NCI-H1092 (cell line): ENCODE results near the gene CEMIP.

Experiments
- DNase-seq: peaks from one replicate; lab custom pipeline; 2025; lab: John Stamatoyannopoulos, UW

Gene CEMIP

DNA sequence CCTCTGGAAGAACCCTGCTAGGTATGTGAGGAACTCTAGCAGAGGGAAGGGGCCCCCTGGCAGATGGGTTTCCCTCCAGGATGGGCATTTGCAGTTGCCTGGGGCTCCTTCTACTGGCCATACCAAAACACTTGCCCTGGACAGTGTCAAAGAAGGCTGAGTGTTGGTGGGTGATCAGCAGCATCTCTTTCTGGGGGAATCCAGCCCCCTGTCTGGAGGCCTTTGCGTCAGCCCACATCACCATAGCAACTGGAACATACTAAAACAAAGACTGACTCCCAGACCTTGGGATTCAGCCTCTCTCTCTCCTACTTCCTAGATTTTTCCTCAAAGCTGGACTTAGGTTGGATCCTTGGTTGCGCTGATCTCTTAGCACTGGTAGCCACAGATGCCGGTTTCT, 8.1 kb downstream of the CEMIP start:
- no peak for DNase-seq

DNA sequence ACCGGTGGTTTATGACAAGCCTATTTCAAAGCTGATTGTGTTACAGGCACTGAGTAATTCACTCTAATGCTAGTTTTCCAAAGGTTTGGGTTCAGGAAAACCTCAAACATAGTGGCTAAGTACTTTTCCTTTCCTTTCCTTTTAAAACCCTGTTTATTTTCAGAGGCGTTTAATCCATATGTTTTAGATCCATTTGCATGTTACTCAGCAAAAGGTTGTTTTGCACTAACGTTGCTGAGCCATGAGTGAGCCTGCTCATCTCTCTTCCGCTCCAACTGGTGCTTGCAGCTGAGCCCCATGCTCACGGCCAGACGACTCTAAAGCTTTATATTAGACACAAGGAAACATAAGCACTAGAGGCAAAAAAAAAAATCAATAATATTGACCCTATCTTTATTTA, 9.4 kb downstream of the CEMIP start:
- DNase-seq: no peak

DNA sequence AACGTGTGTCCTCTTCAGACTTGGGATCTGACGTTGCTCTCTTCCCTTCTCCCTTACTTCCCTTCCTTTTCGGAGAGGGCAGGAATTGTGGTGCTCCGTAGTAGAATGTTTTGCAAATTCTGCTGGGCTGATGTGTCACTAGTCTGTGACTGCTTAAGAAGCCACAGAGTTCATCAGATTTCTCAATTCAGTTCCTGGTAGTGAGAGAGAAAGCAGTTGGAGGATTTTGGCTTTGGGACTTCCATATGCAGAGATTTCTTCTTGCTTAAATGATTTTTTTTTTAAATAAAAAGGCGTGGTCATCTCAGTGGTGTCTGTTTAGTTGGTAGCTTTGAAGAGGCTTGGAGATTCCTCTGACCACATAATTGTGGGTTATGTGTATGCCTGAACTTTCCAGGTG, 10.1 kb downstream of the CEMIP start:
- no peak for DNase-seq

DNA sequence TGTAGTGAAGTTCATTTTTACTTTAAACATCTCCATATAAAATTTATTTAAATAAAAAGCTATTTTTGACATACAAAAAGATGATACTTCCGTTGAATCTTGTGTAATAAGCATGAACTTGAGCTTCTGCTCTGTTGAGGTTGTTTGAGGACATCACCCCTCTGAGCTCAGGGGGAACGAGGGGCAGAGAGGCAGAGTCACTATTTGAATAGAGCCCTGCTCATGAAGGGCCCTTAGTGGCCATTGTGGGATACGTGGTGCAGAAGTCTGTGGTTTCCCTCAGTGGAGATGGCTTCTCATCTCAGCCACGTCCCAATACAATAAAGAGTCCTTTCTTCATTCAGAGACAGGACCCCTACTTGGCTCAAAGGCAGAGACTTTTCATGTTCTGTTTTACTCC, 10.6 kb downstream of the CEMIP start:
- DNase-seq: no peak

DNA sequence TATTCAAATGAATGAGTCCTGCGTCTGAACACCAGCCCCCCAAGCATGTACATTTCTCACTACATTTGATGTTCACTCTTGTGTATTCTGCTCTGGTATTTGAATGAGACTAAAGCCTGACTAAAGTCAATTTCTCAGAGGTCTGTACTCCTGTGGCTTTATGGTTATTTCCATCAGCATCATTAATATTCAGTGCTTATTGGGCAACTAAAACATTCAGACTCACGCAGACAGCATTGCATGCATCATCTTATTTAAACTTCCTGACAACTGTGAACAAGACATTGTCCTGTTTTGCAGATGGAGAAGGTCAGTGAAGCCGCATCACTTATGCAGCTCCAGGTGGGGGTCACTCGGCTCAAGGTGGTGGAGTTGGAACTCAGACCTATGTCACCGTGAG, 11.1 kb downstream of the CEMIP start:
- DNase-seq: no peak

DNA sequence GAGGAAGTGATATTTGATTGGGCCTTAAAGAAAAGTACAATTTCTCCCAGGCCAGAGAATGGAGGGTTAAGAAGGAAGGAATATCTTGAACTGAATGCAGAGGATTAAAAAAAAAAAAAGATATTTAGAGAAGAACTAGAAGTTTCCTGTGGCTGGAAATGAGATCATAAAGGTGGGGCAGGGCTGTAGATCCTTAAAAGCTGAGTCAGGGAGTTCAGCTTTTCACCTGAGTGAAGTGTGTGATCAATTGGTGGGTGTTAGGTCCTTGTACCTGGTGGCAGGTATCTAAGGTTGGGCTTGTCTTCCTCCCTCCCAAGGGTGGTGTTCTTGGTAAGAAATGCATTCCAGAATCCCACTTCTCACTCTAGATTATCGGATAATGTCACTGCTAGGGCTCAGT, 11.8 kb downstream of the CEMIP start:
- DNase-seq: no peak

DNA sequence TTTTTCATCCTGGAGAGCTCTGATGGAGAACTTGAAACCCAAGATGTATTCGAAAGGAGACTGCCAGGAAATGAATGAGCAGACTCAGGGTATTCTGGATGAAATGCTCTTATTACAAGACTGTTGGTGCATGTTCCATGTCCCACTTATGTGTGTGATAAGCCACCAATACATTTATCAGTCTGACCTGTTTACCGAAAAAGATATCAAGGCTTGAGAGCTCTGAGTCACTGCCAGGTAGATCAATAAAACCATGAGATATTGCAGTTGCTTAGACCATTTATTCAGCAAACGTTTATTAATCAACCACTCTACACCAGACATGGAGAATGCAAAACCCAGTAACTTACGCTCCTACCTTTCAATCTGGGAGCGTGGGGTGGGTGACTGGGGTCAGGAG, 17.2 kb downstream of the CEMIP start:
- no peak for DNase-seq

DNA sequence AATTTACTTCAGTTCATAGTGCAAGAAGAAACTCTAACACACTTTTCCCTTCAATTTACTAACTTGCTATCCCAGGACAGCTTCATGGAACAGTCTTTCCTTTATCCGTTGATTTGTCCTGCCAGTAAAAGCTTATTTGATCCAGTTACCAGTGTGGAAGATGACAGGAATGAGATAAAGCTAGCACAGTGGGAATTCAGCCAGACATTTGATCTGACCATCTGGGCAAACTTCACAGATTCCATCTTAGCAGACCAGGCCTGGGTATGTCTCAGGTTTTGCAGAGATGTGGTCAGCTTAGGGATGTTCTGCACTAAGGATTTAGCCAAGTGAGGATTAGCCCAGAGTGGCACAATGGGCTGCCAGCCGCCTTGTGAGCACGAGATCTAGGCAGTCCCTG, 19.7 kb downstream of the CEMIP start:
- no peak for DNase-seq

DNA sequence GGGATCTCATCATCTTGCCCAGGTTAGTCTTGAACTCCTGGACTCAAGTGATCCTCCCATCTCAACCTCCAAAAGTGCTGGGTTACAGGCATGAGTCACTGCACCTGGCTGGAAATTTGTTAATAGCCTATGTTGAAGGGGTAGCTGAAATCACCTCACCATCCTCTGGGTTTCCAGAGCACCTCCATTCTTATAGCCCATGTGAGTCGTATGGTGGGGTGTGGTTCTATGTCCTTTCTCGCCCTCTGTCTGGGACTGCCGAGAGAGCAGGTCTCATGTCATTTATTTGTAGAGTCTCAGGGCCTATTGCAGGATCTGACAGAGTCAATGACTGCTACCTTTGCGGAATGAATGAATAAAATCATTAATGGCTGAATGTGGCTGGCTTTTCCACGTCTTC, 20.9 kb downstream of the CEMIP start:
- DNase-seq: no peak

DNA sequence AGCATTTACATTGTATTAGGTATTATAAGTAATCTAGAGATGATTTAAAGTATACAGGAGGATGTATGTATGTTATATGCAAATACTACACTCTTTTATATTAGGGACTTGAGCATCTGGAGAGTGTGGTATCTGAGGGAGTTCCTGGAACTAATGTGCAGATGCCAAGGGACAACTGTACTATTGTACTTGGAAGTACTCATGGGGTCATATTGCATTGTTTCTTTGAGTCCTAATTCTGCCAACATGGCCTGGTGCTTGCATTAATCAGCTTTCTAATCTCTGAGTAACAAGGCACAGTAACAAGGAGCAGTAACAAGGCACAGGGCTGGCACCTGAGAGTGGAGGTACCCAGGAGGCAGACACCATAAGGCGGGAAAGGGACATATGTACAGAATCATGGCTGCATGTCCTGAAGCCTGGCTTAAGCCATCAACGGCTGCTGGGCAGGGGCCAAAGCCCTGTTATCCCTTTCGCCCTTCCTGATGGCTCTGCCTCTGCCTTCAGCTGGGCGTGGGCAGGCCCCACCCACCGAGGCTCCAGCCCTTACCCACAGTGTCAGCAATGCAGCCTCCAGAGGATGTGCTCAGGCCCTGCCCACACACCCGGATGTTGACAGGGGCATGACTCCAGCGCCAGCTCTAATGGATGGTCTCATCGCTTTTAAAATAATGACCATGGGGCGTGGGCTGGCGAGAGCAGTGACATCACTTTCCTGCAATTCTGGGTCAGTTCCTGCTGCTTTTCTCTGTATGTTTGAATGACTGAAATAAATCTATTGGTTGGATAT, 22.9 kb downstream of the CEMIP start:
- no peak for DNase-seq

DNA sequence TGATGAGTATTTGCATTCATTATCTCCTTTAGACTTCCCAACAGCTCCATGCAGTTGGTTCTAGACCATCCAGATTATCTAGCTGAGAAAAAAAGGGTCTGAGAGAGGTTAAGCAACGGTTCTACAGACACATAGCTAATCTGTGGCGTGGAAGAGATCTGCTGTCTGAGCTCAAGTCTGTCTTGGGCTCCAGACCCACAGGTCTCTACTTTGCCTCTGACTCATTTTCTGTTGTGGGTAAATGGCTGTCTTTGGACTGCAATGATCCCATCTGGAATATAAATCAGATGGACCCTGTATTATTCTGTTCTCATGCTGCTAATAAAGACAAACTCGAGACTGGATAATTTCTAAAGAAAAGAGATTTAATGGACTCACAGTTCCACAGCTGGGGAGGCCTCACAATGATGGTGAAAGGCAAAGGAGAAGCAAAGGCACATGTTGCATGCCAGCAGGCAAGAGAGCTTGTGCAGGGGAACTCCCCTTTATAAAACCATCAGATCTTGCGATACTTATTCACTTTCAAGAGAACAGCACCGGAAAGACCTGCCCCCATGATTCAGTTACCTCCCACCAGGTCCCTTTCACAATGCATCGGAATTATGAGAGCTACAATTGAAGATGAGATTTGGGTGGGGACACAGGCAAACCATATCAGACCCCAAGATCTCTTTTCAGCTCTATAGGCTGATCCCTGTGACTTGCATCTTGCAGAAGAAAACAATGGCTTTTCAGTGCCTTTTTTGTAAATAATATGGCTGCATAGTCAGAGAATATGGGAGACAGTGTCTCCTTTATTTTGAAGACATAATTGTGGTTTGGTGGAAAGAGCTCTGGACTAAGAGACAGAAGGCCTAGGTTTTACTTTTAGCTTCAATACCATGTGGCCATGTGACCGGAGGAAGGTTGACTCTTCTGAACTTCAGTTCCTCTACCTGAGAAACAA, 24.7 kb downstream of the CEMIP start:
- no peak for DNase-seq

DNA sequence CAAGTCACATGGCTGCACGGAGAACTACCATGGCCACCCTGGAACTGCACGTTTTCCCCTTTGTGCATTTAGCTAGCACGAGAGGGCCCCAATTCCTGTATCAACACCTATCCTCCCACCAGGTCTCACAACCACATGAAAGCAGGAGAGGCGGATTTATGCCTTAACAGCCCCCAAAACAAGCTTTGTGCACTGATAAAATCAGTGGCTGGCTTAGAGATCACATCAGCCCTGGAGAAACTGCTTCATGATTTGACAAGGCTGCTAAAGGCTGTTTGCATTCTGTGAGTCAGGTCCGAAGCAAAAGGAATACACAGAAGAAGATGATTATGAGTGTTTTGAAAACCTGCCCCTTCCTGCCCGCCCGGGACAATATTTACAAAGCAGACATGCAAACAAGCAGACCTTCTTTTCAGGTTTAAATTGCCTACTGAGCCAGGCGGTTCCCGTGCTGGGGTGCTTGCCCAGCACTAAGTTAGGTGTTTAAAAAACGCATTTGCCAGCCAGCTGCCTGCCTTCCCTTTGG, 25.9 kb downstream of the CEMIP start:
- DNase-seq: no peak

DNA sequence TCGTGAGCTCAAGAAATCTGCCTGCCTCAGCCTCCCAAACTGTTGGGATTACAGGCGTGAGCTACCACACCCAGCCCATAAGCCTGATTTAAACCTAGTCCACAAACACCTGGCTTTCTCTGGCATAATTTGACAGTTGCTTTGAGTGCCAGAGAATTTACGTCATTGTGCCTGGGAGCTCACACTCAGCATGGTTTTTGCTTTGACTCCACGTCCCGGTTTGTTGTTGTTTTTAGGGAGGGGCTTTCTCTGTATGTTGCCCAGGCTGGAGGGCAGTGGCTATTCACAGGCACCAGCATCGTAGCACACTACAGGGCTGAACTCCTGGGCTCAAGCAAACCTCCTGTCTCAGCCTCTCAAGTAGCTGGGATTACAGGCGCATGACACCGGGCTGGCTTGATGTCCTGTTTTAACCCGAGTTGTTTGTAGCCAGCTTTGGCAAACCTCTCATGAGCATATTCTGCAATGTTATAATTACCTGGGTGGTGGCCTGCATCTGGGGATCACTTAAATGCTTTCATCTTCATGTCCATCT, 32.7 kb downstream of the CEMIP start:
- DNase-seq: no peak

DNA sequence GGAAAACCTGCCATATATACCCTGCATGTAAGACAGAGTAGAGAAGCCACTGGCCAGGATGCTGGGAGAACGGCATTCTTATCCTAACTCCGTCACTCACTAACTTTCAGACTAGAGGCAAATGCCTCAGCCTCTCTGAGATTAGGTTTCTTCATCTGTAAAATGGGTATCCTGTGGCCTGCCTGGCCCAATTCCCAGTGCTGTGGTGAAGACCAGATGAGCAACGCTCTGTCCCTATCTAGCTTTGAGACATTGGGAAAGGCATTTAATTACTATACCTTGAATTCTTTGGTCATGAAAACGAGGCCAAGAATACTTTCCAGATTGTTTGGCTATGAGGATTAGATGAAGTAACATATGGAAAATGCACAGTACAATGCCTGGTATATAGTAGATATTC, 35.9 kb downstream of the CEMIP start:
- no peak for DNase-seq

DNA sequence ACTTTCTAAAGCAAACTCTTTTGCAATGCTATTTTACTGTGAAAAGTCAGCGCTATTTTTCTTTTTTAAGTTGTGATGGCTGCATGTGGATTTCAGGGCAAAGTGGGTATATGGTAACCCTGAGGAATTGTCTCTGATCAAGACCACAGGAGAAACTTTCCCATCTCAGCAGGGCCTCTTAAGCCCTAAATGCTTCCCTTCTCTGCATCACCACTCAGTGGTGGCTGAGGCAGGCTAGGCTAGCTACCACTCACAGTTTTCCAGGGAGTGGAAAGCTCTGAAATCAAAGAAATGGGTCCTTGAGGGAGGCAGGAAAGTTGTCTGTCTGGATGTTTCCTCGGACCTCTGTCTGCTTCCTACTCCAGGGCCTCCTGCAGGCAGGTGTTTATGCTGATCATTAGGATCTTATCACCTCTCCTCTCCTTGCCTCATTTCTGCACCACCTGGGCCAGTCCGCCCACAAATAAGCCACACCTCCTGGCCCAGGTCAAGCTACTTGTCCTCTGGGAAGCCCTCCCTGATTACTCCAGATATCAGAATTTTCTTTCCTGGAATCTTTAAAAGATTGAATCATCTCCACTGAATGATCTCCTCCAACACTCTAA, 37.0 kb downstream of the CEMIP start:
- DNase-seq: no peak

DNA sequence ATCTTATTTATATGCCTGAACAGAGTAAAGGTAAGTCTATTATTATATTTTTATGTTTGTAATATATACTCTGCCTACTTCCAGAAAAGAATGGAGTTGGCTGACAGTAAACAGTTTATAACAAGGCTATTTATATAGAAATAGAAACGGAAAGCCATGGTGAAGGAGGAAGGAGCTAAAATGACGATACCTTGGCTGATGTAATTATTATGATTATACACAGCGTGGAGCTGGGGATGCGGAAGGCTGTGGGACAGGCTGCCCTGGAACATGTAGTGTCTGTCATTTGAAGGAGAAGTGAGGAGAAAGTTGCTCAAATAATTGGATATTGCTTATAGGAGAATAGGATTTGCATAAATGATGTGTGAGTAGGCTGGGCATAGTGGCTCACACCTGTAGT, 37.8 kb downstream of the CEMIP start:
- DNase-seq: no peak

DNA sequence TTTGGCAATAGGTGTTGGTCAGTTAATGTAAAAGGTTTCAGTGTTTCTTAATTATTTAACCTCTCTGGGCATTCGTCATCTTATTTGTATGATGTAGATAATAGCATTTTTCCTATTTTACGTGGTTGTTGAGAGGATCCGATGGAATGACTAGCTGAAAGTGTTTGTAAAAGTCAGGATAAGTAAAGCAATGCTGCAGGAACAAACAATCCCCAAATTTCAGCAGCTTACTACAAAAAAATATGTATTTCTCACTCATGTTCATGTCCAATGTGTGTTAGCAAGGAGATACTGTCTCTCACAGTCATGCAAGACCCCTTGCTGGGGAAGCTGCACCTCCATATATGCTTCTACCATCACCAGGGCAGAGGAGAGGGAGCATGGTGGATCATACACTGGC, 38.7 kb downstream of the CEMIP start:
- no peak for DNase-seq

DNA sequence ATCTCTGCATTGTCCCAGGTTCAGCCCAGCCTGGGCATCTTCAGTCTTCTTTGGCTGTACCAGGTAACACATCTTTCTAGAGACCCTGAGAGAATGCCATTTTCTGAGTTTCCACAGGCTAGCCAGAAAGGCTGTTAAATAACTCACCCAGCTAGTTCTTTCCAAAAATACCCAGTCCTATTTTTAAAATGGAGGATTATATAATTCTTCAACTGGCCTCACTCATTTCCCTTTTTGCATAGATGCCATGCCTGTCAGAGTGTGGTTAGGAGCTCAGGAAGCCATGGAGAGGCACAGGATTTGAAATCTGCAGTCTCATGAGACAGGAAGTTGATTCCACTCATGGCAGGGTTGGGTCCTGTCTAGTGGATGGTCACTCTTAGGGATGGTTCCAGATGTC, 39.8 kb downstream of the CEMIP start:
- DNase-seq: no peak

DNA sequence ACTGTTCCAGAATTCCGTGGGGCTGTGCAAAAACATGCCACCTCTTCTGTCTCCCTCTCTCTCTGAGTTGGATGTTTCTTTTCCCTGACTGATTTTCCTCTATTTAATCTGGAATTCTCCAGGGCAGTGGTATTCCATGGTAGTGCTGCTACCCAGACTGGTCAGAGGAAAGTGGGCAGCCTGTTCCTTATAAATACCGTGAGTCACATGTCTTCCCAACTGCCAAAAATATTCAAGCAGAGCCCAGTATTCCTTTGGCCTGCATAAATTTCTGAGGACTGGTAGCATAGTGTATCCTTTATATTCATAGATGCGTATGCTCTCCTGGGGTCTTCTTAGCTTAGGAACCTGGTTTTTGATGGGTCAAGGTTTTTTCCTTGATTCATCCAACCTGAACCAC, 40.9 kb downstream of the CEMIP start:
- no peak for DNase-seq

DNA sequence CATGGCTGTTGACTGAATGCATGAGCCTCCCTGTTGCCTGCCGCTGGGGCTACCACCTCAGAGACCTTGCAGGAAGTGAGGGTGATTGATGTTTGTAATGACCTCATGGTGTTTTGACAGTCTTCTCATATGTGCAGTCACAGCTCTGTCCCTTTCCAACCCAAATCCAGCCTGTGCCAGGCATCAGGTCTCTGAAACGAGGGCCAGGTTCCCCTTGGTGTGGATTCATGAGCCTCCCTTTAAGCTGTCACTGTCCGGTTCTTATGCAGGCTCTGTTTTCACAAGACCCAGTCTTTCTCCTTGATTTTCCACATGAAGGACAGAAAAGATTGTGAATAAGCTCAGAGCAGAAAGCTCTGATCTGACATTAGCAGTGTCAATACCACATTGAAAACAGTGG, 43.1 kb downstream of the CEMIP start:
- DNase-seq: no peak

DNA sequence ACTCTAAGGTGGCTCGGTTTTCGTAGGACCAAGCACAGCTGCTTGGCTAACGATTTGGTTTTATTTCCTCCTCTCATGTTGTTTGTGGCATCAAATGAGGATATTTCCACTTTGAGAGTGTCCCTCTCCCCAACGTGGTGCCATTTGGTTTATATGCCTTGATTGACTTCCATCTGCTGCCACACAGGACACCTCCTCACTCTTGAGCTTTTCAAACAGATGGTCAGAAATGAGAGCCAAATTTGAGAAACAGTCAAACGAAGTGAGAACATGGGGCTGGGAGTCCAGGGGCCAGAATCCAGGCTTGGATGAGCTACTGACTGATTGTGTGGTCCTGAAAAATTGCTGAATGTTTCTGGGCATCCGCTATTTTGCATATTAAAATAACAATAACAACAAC, 43.5 kb downstream of the CEMIP start:
- no peak for DNase-seq

DNA sequence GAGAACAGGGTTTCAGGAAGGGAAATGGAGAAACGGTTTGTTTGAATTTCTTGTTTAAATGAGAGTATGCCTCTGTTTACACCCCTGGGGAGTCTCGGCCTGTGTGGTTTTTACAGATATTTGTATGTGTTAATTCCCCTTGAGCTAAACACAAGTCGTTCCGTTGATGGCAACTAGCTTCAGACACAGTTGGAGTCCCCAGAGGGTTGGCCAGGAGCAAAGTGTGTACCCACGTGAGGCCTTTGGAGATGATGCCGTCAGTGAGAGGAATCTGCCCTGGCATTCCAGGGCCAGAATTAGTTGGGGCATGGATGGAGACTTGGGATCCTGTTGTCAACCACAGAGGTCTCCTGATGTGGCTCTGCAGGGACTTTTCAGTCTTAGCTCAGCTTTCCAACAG, 44.0 kb downstream of the CEMIP start:
- DNase-seq: no peak
